ACC112 (cell line): ENCODE data around the gene NME3.

Experiments used
- H2AFZ ChIP-seq: fragments of 200-600 bp; sonication (generic); one replicate; pipeline ENCODE4 v1.6.0; 2017; ENCODE audit warnings: antibody characterized with exemption, low read length; ENCODE audit not compliant: unreplicated experiment
- H3K27ac ChIP-seq: fragments of 200-600 bp; sonication (generic); 2 replicates; pipeline ENCODE4 v1.5.1; 2014; ENCODE audit warnings: low read depth, mild to moderate bottlenecking, antibody characterized with exemption, low read length, moderate library complexity
- H3K27me3 ChIP-seq: fragments of 200-600 bp; sonication (generic); 2 replicates; pipeline ENCODE4 v1.6.1; 2014; ENCODE audit warnings: mild to moderate bottlenecking, antibody characterized with exemption, low read length, moderate library complexity, mixed read lengths; ENCODE audit not compliant: insufficient read depth
- H3K36me3 ChIP-seq: fragments of 200-600 bp; sonication (generic); 2 replicates; pipeline ENCODE4 v1.6.1; 2016; ENCODE audit warnings: mild to moderate bottlenecking, antibody characterized with exemption, low read length, moderate library complexity, mixed read lengths; ENCODE audit not compliant: insufficient read depth
- H3K4me1 ChIP-seq: fragments of 200-600 bp; sonication (generic); one replicate; pipeline ENCODE4 v1.6.1; 2016; ENCODE audit warnings: low read length, mixed read lengths; ENCODE audit not compliant: insufficient read depth, unreplicated experiment, control insufficient read depth
- H3K4me3 ChIP-seq: fragments of 200-600 bp; sonication (generic); 2 replicates; pipeline ENCODE4 v1.5.1; 2014; ENCODE audit warnings: mild to moderate bottlenecking, low read depth, low read length
- H3K79me2 ChIP-seq: fragments of 200-600 bp; sonication (generic); one replicate; pipeline ENCODE4 v1.6.0; 2016; ENCODE audit warnings: low read length; ENCODE audit not compliant: control insufficient read depth, unreplicated experiment, insufficient read depth

The NME3 gene

GRCh38 chr16:1771188-1771863 lies at the start of gene NME3:
Gene NME3, minus strand, starts transcription at chr16:1771543. Its CDS starts 9 bp downstream, at chr16:1771534.
- peaks cover 18% of the 10 kb centered on the region for H3K4me1 ChIP-seq
- peaks cover 5% of the 10 kb centered on the region; the same call in 1 of the 2 replicates for H3K36me3 ChIP-seq
- peak within 1 kb of the TSS; percentile 69; the same call in 1 of the 2 replicates for H3K27ac ChIP-seq
- H3K27me3 ChIP-seq = no peaks in the 10 kb centered on the region
- peaks cover 17% of the 10 kb centered on the region for H3K79me2 ChIP-seq
- peak within 1 kb of the TSS; percentile 97 for H3K4me3 ChIP-seq
- peak within 1 kb of the TSS; percentile 22 for H2AFZ ChIP-seq

DNA sequence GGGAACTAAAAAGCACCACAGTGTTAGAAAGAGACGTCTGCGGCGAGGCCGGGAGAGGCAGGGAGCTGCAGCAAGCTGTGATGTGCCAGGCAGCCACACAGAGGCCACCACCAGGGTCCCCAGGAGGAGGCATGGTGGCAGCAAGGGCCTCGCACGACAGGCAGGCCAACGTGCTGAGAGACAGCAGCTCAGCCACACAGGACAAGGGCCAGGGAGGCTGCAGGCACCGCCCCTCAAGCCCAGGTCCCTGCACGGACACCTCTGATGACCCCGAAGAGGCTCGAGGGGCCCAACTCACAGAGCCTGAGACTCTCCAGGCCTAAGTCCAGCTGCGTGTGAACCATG lies 49.6 kb upstream of the NME3 start:
- no peaks in the 10 kb centered on the region for H3K36me3 ChIP-seq

GRCh38 chr16:1820096-1820945 lies 49.0 kb upstream of the NME3 start:
- Histone ChIP-seq H3K36me3 (no peaks in the 10 kb centered on the region), H3K4me1 (peaks cover under 1% of the 10 kb centered on the region), H3K27ac (no peak overlapping the region), H2AFZ (no peak overlapping the region), H3K79me2 (no peaks in the 10 kb centered on the region), H3K4me3 (no peak overlapping the region), H3K27me3 (no peaks in the 10 kb centered on the region)

More for the DNA sequence above, 49.6 kb upstream of the NME3 start:
- no peak overlapping the region for H2AFZ ChIP-seq
- peaks cover 6% of the 10 kb centered on the region for H3K4me1 ChIP-seq
- H3K4me3 ChIP-seq = no peak overlapping the region
- no peak overlapping the region for H3K27ac ChIP-seq
- H3K79me2 ChIP-seq = no peaks in the 10 kb centered on the region
- H3K27me3 ChIP-seq = no peaks in the 10 kb centered on the region

- Histone ChIP-seq H3K27me3 (no peaks in the 10 kb centered on the region), H2AFZ (no peak overlapping the region), H3K4me1 (no peaks in the 10 kb centered on the region), H3K27ac (no peak overlapping the region), H3K36me3 (no peaks in the 10 kb centered on the region), H3K79me2 (no peaks in the 10 kb centered on the region), H3K4me3 (no peak overlapping the region)
Measured at GRCh38 chr16:1819611-1820010, 48.3 kb upstream of the NME3 start.

DNA sequence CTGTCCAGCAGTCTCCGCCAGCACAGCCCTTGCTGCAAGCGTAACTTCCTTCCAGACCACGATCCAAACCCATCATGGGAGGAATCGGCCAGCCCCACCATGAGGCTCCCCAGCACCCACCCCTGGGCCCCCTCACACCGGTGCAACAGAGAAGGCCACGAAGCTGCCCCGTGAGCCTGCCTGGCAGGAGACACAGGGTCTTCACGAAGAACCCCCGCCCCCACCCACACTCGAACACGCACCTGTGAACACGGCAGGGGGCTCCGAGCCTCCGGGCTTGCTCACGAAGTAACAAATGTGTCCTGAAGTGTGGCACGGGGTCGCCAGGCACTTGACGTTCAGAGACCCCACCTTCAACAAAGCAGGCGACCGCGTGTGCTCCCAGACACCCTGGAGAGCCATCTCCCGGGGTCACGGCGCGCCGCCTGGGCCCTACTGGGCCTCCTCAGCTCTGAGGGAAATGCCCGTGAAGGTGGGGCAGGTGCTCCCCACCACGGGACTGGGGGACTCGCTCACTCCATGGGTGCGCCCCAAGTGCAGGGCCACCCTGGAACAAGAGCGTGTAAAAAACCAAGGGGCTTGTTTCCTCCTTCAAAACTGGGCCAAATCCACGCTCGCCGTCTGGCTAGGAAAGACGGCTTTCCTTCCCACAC lies 47.7 kb upstream of the NME3 start:
- H2AFZ ChIP-seq = no peak overlapping the region
- no peaks in the 10 kb centered on the region for H3K4me1 ChIP-seq
- H3K27ac ChIP-seq = no peak overlapping the region
- no peaks in the 10 kb centered on the region for H3K79me2 ChIP-seq
- H3K27me3 ChIP-seq = no peaks in the 10 kb centered on the region
- H3K4me3 ChIP-seq = no peak overlapping the region
- H3K36me3 ChIP-seq = no peaks in the 10 kb centered on the region

- H3K36me3 ChIP-seq = no peaks in the 10 kb centered on the region
- H3K27ac ChIP-seq = no peak overlapping the region
- H3K4me3 ChIP-seq = no peak overlapping the region
- no peaks in the 10 kb centered on the region for H3K79me2 ChIP-seq
- no peaks in the 10 kb centered on the region for H3K27me3 ChIP-seq
- H3K4me1 ChIP-seq = no peaks in the 10 kb centered on the region
- H2AFZ ChIP-seq = no peak overlapping the region
Measured at GRCh38 chr16:1818204-1818872, 47.0 kb upstream of the NME3 start.

GRCh38 chr16:1817716-1818115 lies 46.4 kb upstream of the NME3 start:
- Histone ChIP-seq H3K79me2 (no peaks in the 10 kb centered on the region), H2AFZ (no peak overlapping the region), H3K36me3 (no peaks in the 10 kb centered on the region), H3K27me3 (no peaks in the 10 kb centered on the region), H3K4me1 (no peaks in the 10 kb centered on the region), H3K4me3 (no peak overlapping the region), H3K27ac (no peak overlapping the region)

DNA sequence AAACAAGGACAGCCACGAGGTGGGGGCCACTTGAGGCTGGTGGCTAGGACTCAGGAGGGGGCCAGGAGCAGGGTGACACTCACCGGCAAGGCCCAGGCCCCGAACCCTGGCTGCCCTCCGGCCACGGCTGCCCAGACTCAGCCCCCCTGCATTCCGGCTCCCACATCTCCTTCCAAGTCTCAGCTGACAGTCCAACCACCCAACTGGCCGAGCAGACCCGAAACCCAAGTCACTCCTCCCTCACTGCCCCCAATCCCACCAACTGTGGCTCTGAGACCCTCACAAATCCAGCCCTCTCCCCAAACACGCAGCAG lies 45.9 kb upstream of the NME3 start:
- Histone ChIP-seq H3K79me2 (no peaks in the 10 kb centered on the region), H3K4me3 (no peak overlapping the region), H3K27me3 (no peaks in the 10 kb centered on the region), H3K27ac (no peak overlapping the region), H3K4me1 (no peaks in the 10 kb centered on the region), H2AFZ (no peak overlapping the region), H3K36me3 (no peaks in the 10 kb centered on the region)

DNA sequence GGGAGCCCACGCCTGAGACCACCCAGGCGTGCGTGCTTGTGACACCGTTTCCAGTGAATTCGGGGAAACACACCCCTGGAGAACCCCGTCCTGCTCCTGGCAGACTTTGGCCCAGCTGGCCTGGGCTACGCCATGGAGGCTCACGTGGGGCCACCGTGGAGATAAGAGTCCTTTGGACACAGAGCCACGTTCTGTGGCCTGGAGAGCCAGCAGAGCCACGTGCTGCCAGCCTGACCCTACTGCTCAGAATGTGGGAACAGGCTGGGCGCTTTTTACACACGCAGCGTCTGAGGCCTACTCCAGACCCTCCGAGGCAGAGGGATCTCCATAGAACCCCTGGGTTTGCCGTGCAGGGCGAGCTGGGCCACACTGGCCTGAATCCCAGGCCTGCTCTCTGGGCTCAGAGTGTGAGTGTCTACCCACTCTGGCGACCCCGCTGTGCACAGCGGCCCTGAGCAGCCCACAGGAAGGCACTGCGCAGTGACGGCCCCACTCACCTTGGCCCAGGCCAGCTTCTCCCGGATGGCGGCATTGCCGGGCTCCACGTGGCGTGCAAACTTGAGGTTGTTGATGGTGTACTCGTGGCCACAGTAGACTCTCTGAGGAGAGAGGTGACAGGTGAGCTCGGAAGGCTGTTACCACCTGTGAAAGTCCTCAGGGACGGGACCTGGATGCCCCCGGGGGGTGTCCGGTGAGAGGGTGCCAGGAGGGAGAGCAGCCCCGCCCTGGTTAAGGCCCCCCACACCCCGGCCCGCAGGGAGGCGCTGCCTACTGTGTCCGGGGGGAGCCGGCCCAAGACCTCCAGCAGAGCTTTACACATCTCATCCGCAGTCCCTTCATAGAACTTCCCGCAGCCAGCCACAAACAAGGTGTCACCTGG lies 45.3 kb upstream of the NME3 start:
- no peak overlapping the region for H2AFZ ChIP-seq
- H3K27me3 ChIP-seq = no peaks in the 10 kb centered on the region
- H3K36me3 ChIP-seq = no peaks in the 10 kb centered on the region
- no peak overlapping the region for H3K4me3 ChIP-seq
- H3K4me1 ChIP-seq = no peaks in the 10 kb centered on the region
- H3K27ac ChIP-seq = no peak overlapping the region
- no peaks in the 10 kb centered on the region for H3K79me2 ChIP-seq

- Histone ChIP-seq H3K4me3 (no peak overlapping the region), H3K36me3 (no peaks in the 10 kb centered on the region), H3K79me2 (no peaks in the 10 kb centered on the region)
Measured at GRCh38 chr16:1815461-1815860, 44.1 kb upstream of the NME3 start.

More at GRCh38 chr16:1815461-1815860, 44.1 kb upstream of the NME3 start:
- no peak overlapping the region for H2AFZ ChIP-seq
- H3K27ac ChIP-seq = no peak overlapping the region
- H3K4me1 ChIP-seq = no peaks in the 10 kb centered on the region
- H3K27me3 ChIP-seq = no peaks in the 10 kb centered on the region
